ENCODE measurements around the gene MAGEF1. TPM values are rescaled to one million over a fixed set of nuclear protein-coding genes. Genes with fewer than 3 reads are reported as not detected.

Gene MAGEF1
- total and polyA plus RNA-seq, 2 of the 13 experiments (the other 11 are each of a cell fraction or from before 2014, with no cell fraction given) = 26.0 to 62.4 TPM

- no peak for TF ChIP-seq HMGXB3 (CRISPR knock-in tag; IDR thresholded peaks at IDR 0.05; ENCODE audit: borderline replicate concordance)
- no peak for TF ChIP-seq FIP1L1 (IDR thresholded peaks at IDR 0.05; ENCODE audit: borderline replicate concordance, insufficient read depth, low read depth, low read length)
- no peak for TF ChIP-seq XRCC5 (optimal IDR thresholded peaks at IDR 0.05; ENCODE audit: low read length)
- TF ChIP-seq MED13 (CRISPR knock-in tag; IDR thresholded peaks at IDR 0.05) = no peak
- TF ChIP-seq KLF11 (CRISPR knock-in tag; IDR thresholded peaks at IDR 0.05) = no peak
- TF ChIP-seq, protein P1, sequence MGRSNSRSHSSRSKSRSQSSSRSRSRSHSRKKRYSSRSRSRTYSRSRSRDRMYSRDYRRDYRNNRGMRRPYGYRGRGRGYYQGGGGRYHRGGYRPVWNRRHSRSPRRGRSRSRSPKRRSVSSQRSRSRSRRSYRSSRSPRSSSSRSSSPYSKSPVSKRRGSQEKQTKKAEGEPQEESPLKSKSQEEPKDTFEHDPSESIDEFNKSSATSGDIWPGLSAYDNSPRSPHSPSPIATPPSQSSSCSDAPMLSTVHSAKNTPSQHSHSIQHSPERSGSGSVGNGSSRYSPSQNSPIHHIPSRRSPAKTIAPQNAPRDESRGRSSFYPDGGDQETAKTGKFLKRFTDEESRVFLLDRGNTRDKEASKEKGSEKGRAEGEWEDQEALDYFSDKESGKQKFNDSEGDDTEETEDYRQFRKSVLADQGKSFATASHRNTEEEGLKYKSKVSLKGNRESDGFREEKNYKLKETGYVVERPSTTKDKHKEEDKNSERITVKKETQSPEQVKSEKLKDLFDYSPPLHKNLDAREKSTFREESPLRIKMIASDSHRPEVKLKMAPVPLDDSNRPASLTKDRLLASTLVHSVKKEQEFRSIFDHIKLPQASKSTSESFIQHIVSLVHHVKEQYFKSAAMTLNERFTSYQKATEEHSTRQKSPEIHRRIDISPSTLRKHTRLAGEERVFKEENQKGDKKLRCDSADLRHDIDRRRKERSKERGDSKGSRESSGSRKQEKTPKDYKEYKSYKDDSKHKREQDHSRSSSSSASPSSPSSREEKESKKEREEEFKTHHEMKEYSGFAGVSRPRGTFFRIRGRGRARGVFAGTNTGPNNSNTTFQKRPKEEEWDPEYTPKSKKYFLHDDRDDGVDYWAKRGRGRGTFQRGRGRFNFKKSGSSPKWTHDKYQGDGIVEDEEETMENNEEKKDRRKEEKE (IDR thresholded peaks at IDR 0.05) = no peak
- no peak for TF ChIP-seq ZNF343 (CRISPR knock-in tag; IDR thresholded peaks at IDR 0.05)
- no peak for TF ChIP-seq ZNF563 (CRISPR knock-in tag; IDR thresholded peaks at IDR 0.05)
- TF ChIP-seq ZNF629 (CRISPR knock-in tag; conservative IDR thresholded peaks at IDR 0.05) = no peak
- no peak for TF ChIP-seq SIN3A (IDR thresholded peaks at IDR 0.05; ENCODE audit: borderline replicate concordance, low read depth, low read length)
These were observed 27.1 kb upstream of the MAGEF1 start (continued) for GRCh38 chr3:184738982-184739381.
